OCI-LY7 (cell line): Measurements from ENCODE around the gene SOBP. TPM values are rescaled to one million over a fixed set of nuclear protein-coding genes. Genes with fewer than 3 reads are reported as not detected.

Experiments
- BruUV-seq: library from RNA; stranded (reverse); fragments of 400-500 nt; replicated peaks from 2 replicates; lab custom pipeline; 2021; lab: Mats Ljungman, UMichigan
- CTCF ChIA-PET: fragments of 300-600 bp; sonication (Branson Sonifier 250); formaldehyde crosslinking; loops from one replicate; lab custom pipeline; 2022; ENCODE audit warnings: antibody characterized with exemption; ENCODE audit not compliant: unreplicated experiment; lab: Charles Lee
- POLR2A ChIA-PET: fragments of 300-600 bp; sonication (Branson Sonifier 250); formaldehyde crosslinking; loops from one replicate; lab custom pipeline; 2022; ENCODE audit warnings: antibody characterized with exemption; lab: Charles Lee
- DNase-seq: peaks from one replicate; pipeline ENCODE4 v3.0.0-alpha.2; 2015; ENCODE audit warnings: low spot score
- H2AFZ ChIP-seq: fragments of 200-600 bp; sonication (generic), shearing (Covaris generic); 2 replicates; pipeline ENCODE4 v1.6.1; 2014; ENCODE audit warnings: mild to moderate bottlenecking, antibody characterized with exemption, low read length, moderate library complexity
- H3K27ac ChIP-seq: fragments of 200-600 bp; sonication (generic); 2 replicates; pipeline ENCODE4 v1.5.1; 2014; ENCODE audit warnings: mixed run types, low read depth, mild to moderate bottlenecking, moderate library complexity, low read length, inconsistent platforms; ENCODE audit not compliant: poor library complexity, severe bottlenecking
- H3K36me3 ChIP-seq: fragments of 200-600 bp; sonication (generic); 2 replicates; pipeline ENCODE4 v1.6.1; 2014; ENCODE audit warnings: mild to moderate bottlenecking, antibody characterized with exemption, low read length, moderate library complexity, mixed read lengths; ENCODE audit not compliant: insufficient read depth
- H3K4me1 ChIP-seq: fragments of 200-600 bp; sonication (generic); 2 replicates; pipeline ENCODE4 v1.5.1; 2014; ENCODE audit warnings: mild to moderate bottlenecking, low read length; ENCODE audit not compliant: insufficient read depth, poor library complexity, severe bottlenecking
- H3K4me2 ChIP-seq: fragments of 200-600 bp; sonication (generic); 2 replicates; pipeline ENCODE4 v1.6.1; 2014; ENCODE audit warnings: mild to moderate bottlenecking, low read length
- H3K4me3 ChIP-seq: fragments of 200-600 bp; sonication (generic); 2 replicates; pipeline ENCODE4 v1.5.1; 2014; ENCODE audit warnings: mild to moderate bottlenecking, low read depth, low read length; ENCODE audit not compliant: poor library complexity, severe bottlenecking
- H3K79me2 ChIP-seq: fragments of 200-600 bp; sonication (generic); 2 replicates; pipeline ENCODE4 v1.6.1; 2016; ENCODE audit warnings: low read depth, mild to moderate bottlenecking, low read length, moderate library complexity, mixed read lengths; ENCODE audit not compliant: insufficient read depth
- H3K9me2 ChIP-seq: fragments of 200-600 bp; sonication (generic); 2 replicates; pipeline ENCODE4 v1.6.1; 2016; ENCODE audit warnings: mild to moderate bottlenecking, low read length, mixed read lengths; ENCODE audit not compliant: insufficient read depth
- H3K9me3 ChIP-seq: fragments of 200-600 bp; sonication (generic); 2 replicates; pipeline ENCODE4 v1.6.1; 2014; ENCODE audit warnings: mild to moderate bottlenecking, mixed run types, low read length, mixed read lengths
- H4K20me1 ChIP-seq: fragments of 200-600 bp; sonication (generic); 2 replicates; pipeline ENCODE4 v1.6.1; 2014; ENCODE audit warnings: mild to moderate bottlenecking, antibody characterized with exemption, low read length, moderate library complexity, mixed read lengths; ENCODE audit not compliant: insufficient read depth
- EZH2phosphoT487 ChIP-seq: fragments of 200-600 bp; sonication (generic); IDR thresholded peaks from 2 replicates; pipeline ENCODE4 v1.6.1; 2018; ENCODE audit warnings: low read depth, borderline replicate concordance, mild to moderate bottlenecking, mixed run types, antibody characterized with exemption, low read length, moderate library complexity, mixed read lengths
- intact Hi-C: fragments of 100-400 bp; cut with micrococcal nuclease; formaldehyde crosslinking; loops from one replicate; pipeline ENCODE4 v1.10.0; 2022; ENCODE audit not compliant: unreplicated experiment
- total RNA-seq, 2 experiments: library from RNA; depleted of rRNA in 1 of 2; stranded (reverse); fragments of >200 nt in 1 of 2; shearing (Covaris generic) in 1 of 2; gene quantifications; 2 replicates each; pipeline ENCODE4 v1.2.3, GENCODE V29; 2014 to 2022
- TF ChIP-seq, protein P1 (sequence below): fragments of 200-600 bp; sonication (generic); conservative IDR thresholded peaks from 2 replicates; pipeline ENCODE4 v1.5.1; 2014; ENCODE audit warnings: mild to moderate bottlenecking, antibody characterized with exemption, low read length, moderate library complexity, mixed read lengths

SOBP gene
- total RNA-seq, 2 experiments from 2014 or later = 21.5 to 29.4 TPM

DNA sequence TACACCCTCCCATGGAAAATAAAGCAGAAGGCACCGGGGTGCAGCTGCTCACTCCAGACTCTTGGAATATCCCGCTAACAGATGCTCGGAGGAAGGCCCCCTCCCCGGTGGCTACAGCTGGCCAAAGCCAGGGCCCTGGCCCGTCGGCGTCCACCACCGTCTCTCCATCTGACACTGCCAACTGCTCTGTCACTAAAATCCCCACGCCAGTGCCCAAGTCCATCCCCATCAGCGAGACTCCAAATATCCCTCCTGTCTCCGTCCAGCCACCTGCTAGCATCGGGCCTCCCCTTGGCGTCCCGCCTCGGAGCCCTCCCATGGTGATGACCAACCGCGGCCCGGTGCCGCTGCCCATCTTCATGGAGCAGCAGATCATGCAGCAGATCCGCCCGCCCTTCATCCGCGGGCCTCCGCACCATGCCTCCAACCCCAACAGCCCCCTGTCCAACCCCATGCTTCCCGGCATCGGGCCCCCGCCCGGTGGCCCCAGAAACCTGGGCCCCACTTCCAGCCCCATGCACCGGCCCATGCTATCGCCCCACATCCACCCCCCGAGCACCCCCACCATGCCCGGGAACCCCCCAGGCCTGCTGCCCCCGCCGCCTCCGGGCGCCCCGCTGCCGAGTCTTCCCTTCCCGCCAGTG is 143.9 kb downstream of the SOBP start:
- H3K27ac ChIP-seq = no peak overlapping the region
- no peaks in the 10 kb centered on the region; the same call in 1 of the 2 replicates for H4K20me1 ChIP-seq
- CTCF ChIA-PET = no interaction called here
- no peaks in the 10 kb centered on the region for H3K9me3 ChIP-seq
- H3K4me1 ChIP-seq = peaks cover 10% of the 10 kb centered on the region
- H3K79me2 ChIP-seq = no peaks in the 10 kb centered on the region
- H3K9me2 ChIP-seq = no peaks in the 10 kb centered on the region
- intact Hi-C loops = no loop called here
- no peak overlapping the region for H3K4me2 ChIP-seq
- H3K4me3 ChIP-seq = no peak overlapping the region
- no TSS peak for BruUV-seq
- no peak overlapping the region for H2AFZ ChIP-seq
- POLR2A ChIA-PET = interaction anchor here (0.6 to 9.2 kb wide), 3 partner anchors 7 to 100 kb away, joined by 3 to 87 read pairs (median 38); no protein-coding TSS in a partner anchor
- H3K36me3 ChIP-seq = peaks cover 59% of the 10 kb centered on the region
- DNase-seq = no peak
- TF ChIP-seq, protein P1, sequence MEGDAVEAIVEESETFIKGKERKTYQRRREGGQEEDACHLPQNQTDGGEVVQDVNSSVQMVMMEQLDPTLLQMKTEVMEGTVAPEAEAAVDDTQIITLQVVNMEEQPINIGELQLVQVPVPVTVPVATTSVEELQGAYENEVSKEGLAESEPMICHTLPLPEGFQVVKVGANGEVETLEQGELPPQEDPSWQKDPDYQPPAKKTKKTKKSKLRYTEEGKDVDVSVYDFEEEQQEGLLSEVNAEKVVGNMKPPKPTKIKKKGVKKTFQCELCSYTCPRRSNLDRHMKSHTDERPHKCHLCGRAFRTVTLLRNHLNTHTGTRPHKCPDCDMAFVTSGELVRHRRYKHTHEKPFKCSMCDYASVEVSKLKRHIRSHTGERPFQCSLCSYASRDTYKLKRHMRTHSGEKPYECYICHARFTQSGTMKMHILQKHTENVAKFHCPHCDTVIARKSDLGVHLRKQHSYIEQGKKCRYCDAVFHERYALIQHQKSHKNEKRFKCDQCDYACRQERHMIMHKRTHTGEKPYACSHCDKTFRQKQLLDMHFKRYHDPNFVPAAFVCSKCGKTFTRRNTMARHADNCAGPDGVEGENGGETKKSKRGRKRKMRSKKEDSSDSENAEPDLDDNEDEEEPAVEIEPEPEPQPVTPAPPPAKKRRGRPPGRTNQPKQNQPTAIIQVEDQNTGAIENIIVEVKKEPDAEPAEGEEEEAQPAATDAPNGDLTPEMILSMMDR = no peak
- no peak for TF ChIP-seq EZH2phosphoT487

- no peak overlapping the region for H3K4me3 ChIP-seq
- ChIA-PET CTCF (no interaction called here), POLR2A (no interaction called here)
- H3K4me2 ChIP-seq = no peak overlapping the region
- no peak overlapping the region for H2AFZ ChIP-seq
- BruUV-seq = no TSS peak
- H3K36me3 ChIP-seq = peaks cover 61% of the 10 kb centered on the region
- no peaks in the 10 kb centered on the region for H3K9me2 ChIP-seq
- H3K4me1 ChIP-seq = peaks cover 10% of the 10 kb centered on the region
- H3K27ac ChIP-seq = no peak overlapping the region
- intact Hi-C loops = no loop called here
- TF ChIP-seq, protein P1 = no peak
- TF ChIP-seq EZH2phosphoT487 = no peak
- H3K79me2 ChIP-seq = no peaks in the 10 kb centered on the region
- H4K20me1 ChIP-seq = no peaks in the 10 kb centered on the region; the same call in 1 of the 2 replicates
- DNase-seq = no peak
- no peaks in the 10 kb centered on the region for H3K9me3 ChIP-seq
These were observed 144.6 kb downstream of the SOBP start for GRCh38 chr6:107634324-107635056.

GRCh38 chr6:107635057-107635515 is 145.2 kb downstream of the SOBP start:
- no peak for TF ChIP-seq EZH2phosphoT487
- TF ChIP-seq, protein P1 = no peak

More at GRCh38 chr6:107635057-107635515, 145.2 kb downstream of the SOBP start:
- Histone ChIP-seq H3K9me3 (no peaks in the 10 kb centered on the region), H3K4me1 (peaks cover 10% of the 10 kb centered on the region), H2AFZ (no peak overlapping the region), H3K36me3 (peaks cover 63% of the 10 kb centered on the region), H3K4me2 (no peak overlapping the region), H3K4me3 (no peak overlapping the region), H3K27ac (no peak overlapping the region), H3K9me2 (no peaks in the 10 kb centered on the region), H4K20me1 (no peaks in the 10 kb centered on the region; the same call in 1 of the 2 replicates), H3K79me2 (no peaks in the 10 kb centered on the region)
- ChIA-PET CTCF (no interaction called here), POLR2A (no interaction called here)
- BruUV-seq = no TSS peak
- no peak for DNase-seq
- intact Hi-C loops = no loop called here
